HG03342 (cell line): ENCODE data around the gene BAZ1A.

Source experiments
- ATAC-seq: cut with Tn5 transposase; IDR thresholded peaks from one replicate; pipeline ENCODE4 v1.9.1; 2021; ENCODE audit warnings: mild to moderate bottlenecking, moderate library complexity; ENCODE audit not compliant: unreplicated experiment

BAZ1A gene

DNA sequence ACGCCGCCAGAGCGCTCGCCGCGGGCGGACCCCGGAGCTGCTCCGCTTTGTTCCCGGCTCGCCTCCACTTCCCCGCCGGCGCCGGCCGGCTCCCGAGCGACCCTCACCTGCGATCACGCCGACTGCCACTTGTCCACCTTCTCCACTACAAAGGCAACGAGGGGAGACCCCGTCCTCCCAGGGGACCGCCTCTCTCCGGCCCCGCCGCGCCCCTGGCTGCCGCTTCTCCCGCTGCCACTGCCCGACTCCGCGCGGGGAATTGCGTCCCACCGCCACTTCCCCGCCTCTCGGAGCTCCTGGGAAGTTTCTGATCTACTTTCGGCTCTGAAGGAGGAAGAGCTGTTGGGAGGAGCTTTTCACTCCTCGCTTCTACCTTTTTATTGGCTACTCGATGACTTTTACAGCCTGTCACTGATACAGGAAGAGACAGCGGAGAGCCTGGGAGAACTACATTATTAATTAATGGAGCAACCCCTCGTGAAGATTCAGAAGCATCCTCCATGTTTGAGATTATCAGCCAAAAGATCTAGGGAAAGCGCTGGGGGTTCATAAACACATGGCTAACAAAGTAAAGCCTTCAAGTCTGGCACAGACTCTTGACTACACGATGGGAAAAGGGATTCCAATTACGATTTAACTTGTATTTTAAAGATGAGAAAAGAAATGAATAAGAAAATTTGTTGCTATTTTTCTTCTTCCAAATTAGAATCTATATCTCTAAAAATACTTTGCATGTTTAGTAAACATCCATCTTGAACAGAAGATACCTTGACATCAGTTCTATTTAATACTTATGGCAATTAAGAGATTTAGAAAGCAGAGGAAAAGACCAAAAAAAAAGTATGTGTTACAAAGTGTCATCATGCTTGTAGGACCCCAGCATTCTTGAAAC, at the start of gene BAZ1A:
Gene BAZ1A (minus strand): TSS at position 330 of the 892 bp plus-strand sequence. CDS start 756 bp downstream, outside the sequence.
- peak; percentile 34 for ATAC-seq

DNA sequence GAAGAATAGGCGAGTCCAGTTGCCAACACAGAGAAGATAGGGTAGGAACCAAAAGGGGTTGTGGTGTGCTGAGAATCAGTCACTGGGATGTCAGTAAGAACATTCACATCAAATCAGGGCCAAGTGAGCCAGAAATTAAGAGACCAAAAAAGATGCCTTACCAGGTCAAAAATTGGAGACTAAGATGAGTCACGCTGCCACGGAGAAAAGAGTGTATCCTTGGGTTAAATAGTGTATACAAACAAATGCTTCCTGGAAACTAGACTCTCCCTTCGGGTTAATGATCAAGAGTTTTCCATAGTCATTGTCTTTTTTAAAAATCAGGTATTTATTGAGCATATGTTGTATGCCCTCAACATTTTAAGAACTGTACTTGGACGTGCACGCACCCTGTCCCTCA, 45.2 kb upstream of the BAZ1A start:
- ATAC-seq: no peak

- ATAC-seq: no peak
Measured at GRCh38 chr14:34913619-34914018, 38.5 kb upstream of the BAZ1A start.

- no peak for ATAC-seq
Measured at GRCh38 chr14:34912966-34913365, 37.8 kb upstream of the BAZ1A start.

DNA sequence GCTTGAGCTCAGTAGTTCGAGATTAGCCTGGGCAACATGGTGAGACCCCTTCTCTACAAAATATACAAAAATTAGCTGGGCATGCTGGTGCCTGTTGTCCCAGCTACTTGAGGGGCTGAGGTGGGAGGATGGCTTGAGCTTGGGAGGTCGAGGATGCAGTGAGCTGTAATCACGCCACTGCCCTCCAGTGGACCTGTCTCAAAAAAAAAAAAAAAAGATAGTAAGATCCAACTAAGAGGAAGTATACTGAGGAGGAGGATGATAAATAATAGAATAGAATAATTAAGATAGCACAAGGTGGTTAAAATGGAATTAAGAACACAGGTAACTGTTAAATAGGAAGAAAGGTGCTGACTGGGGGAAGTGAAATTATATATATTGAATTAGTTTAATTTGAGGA, 37.0 kb upstream of the BAZ1A start:
- no peak for ATAC-seq

GRCh38 chr14:34911209-34912150, 36.3 kb upstream of the BAZ1A start:
- ATAC-seq: no peak

GRCh38 chr14:34906287-34906686, 31.1 kb upstream of the BAZ1A start:
- no peak for ATAC-seq

- no peak for ATAC-seq
Measured at GRCh38 chr14:34895277-34895676, 20.1 kb upstream of the BAZ1A start.

GRCh38 chr14:34890937-34891336, 15.8 kb upstream of the BAZ1A start:
- no peak for ATAC-seq

DNA sequence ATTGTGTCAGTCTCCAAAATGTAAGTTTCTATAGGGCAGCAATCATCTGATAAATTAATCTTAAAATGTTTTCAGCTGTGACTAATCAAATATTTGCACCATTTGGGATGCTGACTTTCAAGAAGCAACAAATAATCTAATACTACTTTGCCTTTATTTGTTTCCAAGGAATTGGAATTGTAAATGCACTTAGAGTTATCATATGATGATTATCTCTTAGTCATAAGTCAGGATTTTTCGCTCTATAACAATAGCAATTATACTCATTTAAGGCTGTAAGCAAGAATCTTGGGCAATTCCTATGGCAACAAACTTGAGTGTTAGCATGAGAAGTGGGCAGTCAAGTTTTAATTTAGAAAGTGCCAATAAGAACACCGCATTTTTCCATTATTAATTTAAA, 13.0 kb upstream of the BAZ1A start:
- no peak for ATAC-seq

GRCh38 chr14:34883954-34884353, 8.8 kb upstream of the BAZ1A start:
- no peak for ATAC-seq

- ATAC-seq: peak; percentile 30
Measured at GRCh38 chr14:34874386-34875030, 652 bp downstream of the BAZ1A start.

- ATAC-seq: peak; percentile 55
Measured at GRCh38 chr14:34873589-34874385, 1.4 kb downstream of the BAZ1A start.

GRCh38 chr14:34872822-34873588, 2.2 kb downstream of the BAZ1A start:
- peak; percentile 5 for ATAC-seq

DNA sequence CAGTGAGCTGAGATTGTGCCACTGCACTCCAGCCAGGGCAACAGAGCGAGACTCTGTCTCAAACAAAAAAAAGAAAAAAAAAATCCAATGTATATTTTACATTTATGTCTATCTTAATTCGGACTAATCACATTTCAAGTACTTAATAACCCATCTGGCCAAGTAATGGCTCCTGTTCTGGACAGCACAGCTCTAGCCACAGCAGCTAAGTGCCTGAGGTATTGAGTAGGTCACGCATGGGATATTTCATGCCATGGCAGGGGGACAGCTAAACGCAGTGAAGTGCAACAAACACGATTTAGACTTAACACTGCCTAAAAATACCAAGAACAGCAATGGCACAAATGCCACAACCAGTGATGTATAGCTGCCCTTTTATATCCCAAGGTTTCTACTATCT, 8.0 kb downstream of the BAZ1A start:
- ATAC-seq: no peak

GRCh38 chr14:34865889-34866574, 9.1 kb downstream of the BAZ1A start:
- no peak for ATAC-seq

DNA sequence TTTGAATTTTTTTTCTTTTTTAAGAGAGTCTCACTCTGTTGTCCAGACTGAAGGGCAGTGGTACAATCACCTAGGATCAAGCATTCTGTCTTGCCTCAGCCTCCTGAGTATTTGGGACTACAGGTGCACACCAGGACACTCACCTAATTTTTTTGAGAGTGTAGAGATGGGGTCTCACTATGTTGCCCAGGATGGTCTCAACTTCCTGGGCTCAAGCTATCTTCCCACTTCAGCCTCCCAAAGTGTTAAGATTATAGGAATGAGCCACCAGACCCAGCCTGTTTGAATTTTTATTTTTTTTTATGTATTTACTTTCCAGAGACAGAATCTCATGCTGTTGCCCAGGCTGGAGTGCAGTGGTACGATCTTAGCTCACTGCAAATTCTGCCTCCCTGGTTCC, 11.3 kb downstream of the BAZ1A start:
- ATAC-seq: no peak

DNA sequence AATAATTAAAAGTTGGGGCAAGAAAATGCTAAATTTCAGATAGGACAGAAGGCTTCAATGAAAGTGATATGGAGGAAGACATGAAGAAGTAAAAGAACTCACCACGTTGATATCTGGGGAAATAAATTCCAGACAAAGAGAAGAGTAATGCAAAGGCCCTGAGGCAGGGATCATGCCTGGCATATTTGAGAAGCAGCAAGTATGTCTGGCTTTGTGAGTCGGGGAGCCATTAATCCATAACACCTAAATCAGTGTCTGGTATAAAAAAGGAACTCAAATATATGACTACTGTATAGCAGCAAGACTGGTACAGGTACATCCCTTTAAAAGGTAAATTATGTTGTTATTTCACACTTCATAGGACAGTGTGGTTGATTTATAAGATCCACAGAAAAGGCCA, 16.4 kb downstream of the BAZ1A start:
- ATAC-seq: no peak
